GM12872 (cell line): ENCODE data around the gene NANOS3.

Experiments
- TF ChIP-seq, protein P1 (sequence below): IDR thresholded peaks from 3 replicates; pipeline ENCODE4 v1.5.1; 2011; ENCODE audit warnings: low read depth, mild to moderate bottlenecking, low read length, moderate library complexity; ENCODE audit not compliant: insufficient read depth

The NANOS3 gene

GRCh38 chr19:13905634-13906520 is 28.9 kb downstream of the NANOS3 start, which contains the start of the genes BRME1 and CC2D1A:
Gene BRME1, minus strand, starts transcription at chr19:13906117. Its CDS starts 1,225 bp downstream, at chr19:13904892.
Gene CC2D1A, plus strand, starts transcription at chr19:13906201. Its CDS starts 241 bp downstream, at chr19:13906442.
- TF ChIP-seq, protein P1, sequence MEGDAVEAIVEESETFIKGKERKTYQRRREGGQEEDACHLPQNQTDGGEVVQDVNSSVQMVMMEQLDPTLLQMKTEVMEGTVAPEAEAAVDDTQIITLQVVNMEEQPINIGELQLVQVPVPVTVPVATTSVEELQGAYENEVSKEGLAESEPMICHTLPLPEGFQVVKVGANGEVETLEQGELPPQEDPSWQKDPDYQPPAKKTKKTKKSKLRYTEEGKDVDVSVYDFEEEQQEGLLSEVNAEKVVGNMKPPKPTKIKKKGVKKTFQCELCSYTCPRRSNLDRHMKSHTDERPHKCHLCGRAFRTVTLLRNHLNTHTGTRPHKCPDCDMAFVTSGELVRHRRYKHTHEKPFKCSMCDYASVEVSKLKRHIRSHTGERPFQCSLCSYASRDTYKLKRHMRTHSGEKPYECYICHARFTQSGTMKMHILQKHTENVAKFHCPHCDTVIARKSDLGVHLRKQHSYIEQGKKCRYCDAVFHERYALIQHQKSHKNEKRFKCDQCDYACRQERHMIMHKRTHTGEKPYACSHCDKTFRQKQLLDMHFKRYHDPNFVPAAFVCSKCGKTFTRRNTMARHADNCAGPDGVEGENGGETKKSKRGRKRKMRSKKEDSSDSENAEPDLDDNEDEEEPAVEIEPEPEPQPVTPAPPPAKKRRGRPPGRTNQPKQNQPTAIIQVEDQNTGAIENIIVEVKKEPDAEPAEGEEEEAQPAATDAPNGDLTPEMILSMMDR = no peak

GRCh38 chr19:13906521-13906904 is 29.6 kb downstream of the NANOS3 start:
- TF ChIP-seq, protein P1 = no peak

- TF ChIP-seq, protein P1 = no peak
Observed at GRCh38 chr19:13906910-13907309, 30.0 kb downstream of the NANOS3 start.

GRCh38 chr19:13908674-13909073 is 31.7 kb downstream of the NANOS3 start:
- TF ChIP-seq, protein P1 = no peak

DNA sequence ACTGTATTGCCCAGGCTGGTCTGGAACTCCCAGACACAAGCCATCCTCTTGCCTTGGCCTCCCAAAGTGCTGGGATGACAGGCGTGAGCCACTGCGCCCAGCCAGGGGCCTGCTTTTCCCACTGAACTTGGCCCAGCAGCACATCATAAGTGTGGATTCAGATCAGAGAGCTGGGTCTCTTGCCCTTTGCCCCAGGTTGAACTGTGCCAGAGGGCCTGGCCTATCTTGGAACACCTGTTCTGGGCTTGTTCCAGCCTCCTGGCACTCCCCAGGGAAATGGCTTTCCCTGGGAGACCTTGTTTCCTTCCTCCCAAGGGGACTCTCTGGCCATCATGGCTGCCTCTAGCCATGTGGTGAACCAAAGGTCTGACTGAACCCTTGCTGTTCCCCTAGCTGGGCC is 32.5 kb downstream of the NANOS3 start:
- TF ChIP-seq, protein P1 = no peak

GRCh38 chr19:13913352-13913751 is 36.4 kb downstream of the NANOS3 start:
- TF ChIP-seq, protein P1 = no peak

GRCh38 chr19:13914777-13915176 is 37.8 kb downstream of the NANOS3 start:
- TF ChIP-seq, protein P1 = no peak
